Panc1 (cell line): Measurements from ENCODE around the gene NUDT7. TPM values are rescaled to one million over a fixed set of nuclear protein-coding genes. Genes with fewer than 3 reads are reported as not detected.

Experiments used
- ATAC-seq: fragments of 200-7000 bp; cut with Tn5 transposase; 2 replicates; pipeline ENCODE4 v1.9.1; 2020; ENCODE audit warnings: mild to moderate bottlenecking, moderate library complexity
- BruUV-seq: library from RNA; stranded (reverse); fragments of 400-500 nt; replicated peaks from 2 replicates; lab custom pipeline; 2021; lab: Mats Ljungman, UMichigan
- CTCF ChIA-PET: fragments of 300-600 bp; sonication (Branson Sonifier 250); formaldehyde crosslinking; loops from one replicate; lab custom pipeline; 2022; ENCODE audit warnings: antibody characterized with exemption; lab: Charles Lee
- POLR2A ChIA-PET: fragments of 300-600 bp; sonication (Branson Sonifier 250); formaldehyde crosslinking; loops from one replicate; lab custom pipeline; 2022; ENCODE audit warnings: antibody characterized with exemption; lab: Charles Lee
- DNase-seq: peaks from one replicate; pipeline ENCODE4 v3.0.0-alpha.2; 2010; ENCODE audit warnings: low read depth, low spot score
- H3K27ac ChIP-seq: 2 replicates; pipeline ENCODE4 v1.5.1; 2011; ENCODE audit warnings: mild to moderate bottlenecking, low read length, inconsistent platforms
- H3K27me3 ChIP-seq: fragments of 200-500 bp; sonication (Bioruptor generic); 2 replicates; pipeline ENCODE4 v1.6.0; 2014; ENCODE audit warnings: low read length, inconsistent platforms; ENCODE audit not compliant: control insufficient read depth, insufficient read depth
- H3K36me3 ChIP-seq: fragments of 200-500 bp; sonication (Bioruptor generic); 2 replicates; pipeline ENCODE4 v1.5.1; 2014; ENCODE audit warnings: inconsistent platforms, mild to moderate bottlenecking, low read length, moderate library complexity; ENCODE audit not compliant: control insufficient read depth, insufficient read depth
- H3K4me1 ChIP-seq: 2 replicates; pipeline ENCODE4 v1.5.1; 2011; ENCODE audit warnings: inconsistent platforms, mild to moderate bottlenecking, low read length, moderate library complexity; ENCODE audit not compliant: control insufficient read depth, insufficient read depth
- H3K4me3 ChIP-seq, 2 experiments: 2 replicates each; pipeline ENCODE4 v1.5.1; 2011 to 2012; ENCODE audit warnings: low read depth in 2 of 2, low read length in 2 of 2, mild to moderate bottlenecking in 2 of 2, inconsistent platforms in 1 of 2, moderate library complexity in 1 of 2
- H3K9me3 ChIP-seq: fragments of 200-500 bp; sonication (Bioruptor generic); 2 replicates; pipeline ENCODE4 v1.5.1; 2014; ENCODE audit warnings: low read depth, mild to moderate bottlenecking, inconsistent platforms, low read length, moderate library complexity; ENCODE audit not compliant: control insufficient read depth, insufficient read depth
- POLR2AphosphoS5 ChIP-seq: IDR thresholded peaks from 2 replicates; pipeline ENCODE4 v1.6.1; 2012; ENCODE audit warnings: mild to moderate bottlenecking, low read depth, low read length, moderate library complexity
- SIN3A ChIP-seq: IDR thresholded peaks from 2 replicates; pipeline ENCODE4 v1.6.1; 2012; ENCODE audit warnings: low read depth, mild to moderate bottlenecking, low read length, moderate library complexity, borderline replicate concordance; ENCODE audit not compliant: insufficient read depth
- TCF7L2 ChIP-seq: IDR thresholded peaks from 2 replicates; pipeline ENCODE4 v1.6.1; 2011; ENCODE audit warnings: mild to moderate bottlenecking, low read depth, low read length, inconsistent platforms
- in situ Hi-C: cut with HindIII; loops from 2 replicates; pipeline ENCODE4 v1.10.0; 2016; ENCODE audit warnings: low sequenced_read_pairs, low pct_unique_long_range_greater_than_20kb
- intact Hi-C: fragments of 100-400 bp; cut with micrococcal nuclease; formaldehyde crosslinking; loops from one replicate; pipeline ENCODE4 v1.10.0; 2022; ENCODE audit not compliant: unreplicated experiment
- total RNA-seq: library from RNA; stranded (reverse); gene quantifications from one replicate; pipeline ENCODE4 v1.2.1, GENCODE V29; 2021; ENCODE audit not compliant: unreplicated experiment
- TF ChIP-seq, protein P1 (sequence below): fragments of 450-650 bp; IDR thresholded peaks from 2 replicates; pipeline ENCODE4 v1.5.1; 2017; ENCODE audit warnings: mild to moderate bottlenecking
- TF ChIP-seq, protein P2 (sequence below), 2 experiments: IDR thresholded peaks; 2 replicates each; pipeline ENCODE4 v1.6.1; 2011 to 2012; ENCODE audit warnings: low read depth in 2 of 2, control low read depth in 1 of 2, low read length in 1 of 2, mild to moderate bottlenecking in 1 of 2, moderate library complexity in 1 of 2; ENCODE audit not compliant: insufficient read depth in 1 of 2

Gene NUDT7
- total RNA-seq, 1 experiment from 2014 or later, result 4.7 TPM

DNA sequence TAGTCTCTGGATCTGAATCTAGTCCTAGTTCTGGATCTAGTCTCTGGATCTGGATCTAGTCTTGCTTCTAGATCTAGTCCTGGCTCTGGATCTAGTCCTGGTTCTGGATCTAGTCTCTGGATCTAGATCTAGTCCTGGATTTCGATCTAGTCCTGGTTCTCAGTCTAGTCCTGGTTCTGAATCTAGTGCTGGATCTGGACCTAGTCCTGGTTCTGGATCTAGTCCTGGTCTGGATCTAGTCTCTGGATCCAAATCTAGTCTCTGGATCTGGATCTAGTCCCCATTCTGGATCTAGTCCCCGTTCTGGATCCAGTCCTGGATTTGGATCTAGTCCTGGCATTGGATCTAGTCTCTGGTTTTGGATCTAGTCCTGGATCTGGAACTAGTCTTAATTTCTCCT, 36.2 kb downstream of the NUDT7 start:
- ATAC-seq, result no peak
- POLR2A ChIA-PET, result no interaction called here
- DNase-seq, result no peak
- H3K36me3 ChIP-seq, result no peaks in the 10 kb centered on the region
- H3K4me3 ChIP-seq, result no peak overlapping the region
- no TSS peak for BruUV-seq
- H3K9me3 ChIP-seq, result no peaks in the 10 kb centered on the region
- no peaks in the 10 kb centered on the region for H3K4me1 ChIP-seq
- H3K27me3 ChIP-seq, result no peaks in the 10 kb centered on the region
- no peak overlapping the region for H3K27ac ChIP-seq
- intact Hi-C loops, result no loop called here
- no peak for TF ChIP-seq TCF7L2
- TF ChIP-seq POLR2AphosphoS5, result no peak
- TF ChIP-seq, protein P1, sequence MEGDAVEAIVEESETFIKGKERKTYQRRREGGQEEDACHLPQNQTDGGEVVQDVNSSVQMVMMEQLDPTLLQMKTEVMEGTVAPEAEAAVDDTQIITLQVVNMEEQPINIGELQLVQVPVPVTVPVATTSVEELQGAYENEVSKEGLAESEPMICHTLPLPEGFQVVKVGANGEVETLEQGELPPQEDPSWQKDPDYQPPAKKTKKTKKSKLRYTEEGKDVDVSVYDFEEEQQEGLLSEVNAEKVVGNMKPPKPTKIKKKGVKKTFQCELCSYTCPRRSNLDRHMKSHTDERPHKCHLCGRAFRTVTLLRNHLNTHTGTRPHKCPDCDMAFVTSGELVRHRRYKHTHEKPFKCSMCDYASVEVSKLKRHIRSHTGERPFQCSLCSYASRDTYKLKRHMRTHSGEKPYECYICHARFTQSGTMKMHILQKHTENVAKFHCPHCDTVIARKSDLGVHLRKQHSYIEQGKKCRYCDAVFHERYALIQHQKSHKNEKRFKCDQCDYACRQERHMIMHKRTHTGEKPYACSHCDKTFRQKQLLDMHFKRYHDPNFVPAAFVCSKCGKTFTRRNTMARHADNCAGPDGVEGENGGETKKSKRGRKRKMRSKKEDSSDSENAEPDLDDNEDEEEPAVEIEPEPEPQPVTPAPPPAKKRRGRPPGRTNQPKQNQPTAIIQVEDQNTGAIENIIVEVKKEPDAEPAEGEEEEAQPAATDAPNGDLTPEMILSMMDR, result no peak
- no peak for TF ChIP-seq SIN3A
- TF ChIP-seq, protein P2, sequence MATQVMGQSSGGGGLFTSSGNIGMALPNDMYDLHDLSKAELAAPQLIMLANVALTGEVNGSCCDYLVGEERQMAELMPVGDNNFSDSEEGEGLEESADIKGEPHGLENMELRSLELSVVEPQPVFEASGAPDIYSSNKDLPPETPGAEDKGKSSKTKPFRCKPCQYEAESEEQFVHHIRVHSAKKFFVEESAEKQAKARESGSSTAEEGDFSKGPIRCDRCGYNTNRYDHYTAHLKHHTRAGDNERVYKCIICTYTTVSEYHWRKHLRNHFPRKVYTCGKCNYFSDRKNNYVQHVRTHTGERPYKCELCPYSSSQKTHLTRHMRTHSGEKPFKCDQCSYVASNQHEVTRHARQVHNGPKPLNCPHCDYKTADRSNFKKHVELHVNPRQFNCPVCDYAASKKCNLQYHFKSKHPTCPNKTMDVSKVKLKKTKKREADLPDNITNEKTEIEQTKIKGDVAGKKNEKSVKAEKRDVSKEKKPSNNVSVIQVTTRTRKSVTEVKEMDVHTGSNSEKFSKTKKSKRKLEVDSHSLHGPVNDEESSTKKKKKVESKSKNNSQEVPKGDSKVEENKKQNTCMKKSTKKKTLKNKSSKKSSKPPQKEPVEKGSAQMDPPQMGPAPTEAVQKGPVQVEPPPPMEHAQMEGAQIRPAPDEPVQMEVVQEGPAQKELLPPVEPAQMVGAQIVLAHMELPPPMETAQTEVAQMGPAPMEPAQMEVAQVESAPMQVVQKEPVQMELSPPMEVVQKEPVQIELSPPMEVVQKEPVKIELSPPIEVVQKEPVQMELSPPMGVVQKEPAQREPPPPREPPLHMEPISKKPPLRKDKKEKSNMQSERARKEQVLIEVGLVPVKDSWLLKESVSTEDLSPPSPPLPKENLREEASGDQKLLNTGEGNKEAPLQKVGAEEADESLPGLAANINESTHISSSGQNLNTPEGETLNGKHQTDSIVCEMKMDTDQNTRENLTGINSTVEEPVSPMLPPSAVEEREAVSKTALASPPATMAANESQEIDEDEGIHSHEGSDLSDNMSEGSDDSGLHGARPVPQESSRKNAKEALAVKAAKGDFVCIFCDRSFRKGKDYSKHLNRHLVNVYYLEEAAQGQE (IDR thresholded peaks at IDR 0.05; ENCODE audit: insufficient read depth in 1 of 2, low read depth in 2 of 2, low read length in 1 of 2), result no peak
- CTCF ChIA-PET, result no interaction called here
- in situ Hi-C loops, result no loop called here

DNA sequence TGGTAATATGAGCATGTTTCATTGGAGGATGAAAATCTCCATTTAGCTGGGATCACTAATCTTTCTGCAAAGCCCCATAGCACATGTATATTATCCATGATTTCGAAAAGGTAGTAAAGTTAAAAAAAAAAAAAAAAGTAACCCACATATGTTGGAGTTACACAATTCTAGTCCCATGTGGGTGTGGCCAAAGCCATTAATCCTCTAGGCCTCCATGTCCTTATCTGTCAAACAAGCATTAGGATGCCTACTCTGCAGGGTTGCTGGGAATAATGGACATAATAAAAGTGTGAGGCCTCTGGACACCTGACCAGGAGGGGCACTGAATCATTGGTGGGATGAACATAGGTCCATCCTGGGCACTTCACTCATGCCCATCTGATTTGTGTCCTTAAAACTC, 36.9 kb downstream of the NUDT7 start:
- POLR2A ChIA-PET, result no interaction called here
- intact Hi-C loops, result no loop called here
- no peaks in the 10 kb centered on the region for H3K36me3 ChIP-seq
- DNase-seq (no peak), ATAC-seq (no peak)
- no peaks in the 10 kb centered on the region for H3K4me1 ChIP-seq
- in situ Hi-C loops, result no loop called here
- CTCF ChIA-PET, result no interaction called here
- TF ChIP-seq, protein P1, result no peak
- TF ChIP-seq POLR2AphosphoS5, result no peak
- TF ChIP-seq, protein P2 (IDR thresholded peaks at IDR 0.05; ENCODE audit: insufficient read depth in 1 of 2, low read depth in 2 of 2, low read length in 1 of 2), result no peak
- TF ChIP-seq SIN3A, result no peak
- no peak for TF ChIP-seq TCF7L2
- no peaks in the 10 kb centered on the region for H3K27me3 ChIP-seq
- H3K9me3 ChIP-seq, result no peaks in the 10 kb centered on the region
- BruUV-seq, result no TSS peak
- H3K27ac ChIP-seq, result no peak overlapping the region
- no peak overlapping the region for H3K4me3 ChIP-seq
